DND-41 (cell line): ENCODE data around the gene SAP30L.

ENCODE experiments used
- CTCF ChIP-seq: IDR thresholded peaks from 2 replicates; pipeline ENCODE4 v1.5.1; 2012; ENCODE audit warnings: borderline replicate concordance, low read length, moderate library complexity, mild to moderate bottlenecking; ENCODE audit not compliant: poor library complexity, severe bottlenecking; ENCODE audit errors: extremely low read depth
- EZH2 ChIP-seq: IDR thresholded peaks from 3 replicates; pipeline ENCODE4 v1.6.1; 2012; ENCODE audit warnings: borderline replicate concordance, low read depth, mild to moderate bottlenecking, moderate library complexity, low read length, inconsistent platforms; ENCODE audit not compliant: severe bottlenecking

GRCh38 chr5:154485850-154486426, 40.1 kb downstream of the SAP30L start:
- TF ChIP-seq CTCF: no peak
- TF ChIP-seq EZH2: no peak
